GM12878 (cell line): ENCODE measurements around the gene ETDC.

Source experiments
- POLR2A ChIP-seq: IDR thresholded peaks from 2 replicates; pipeline ENCODE4 v1.6.1; 2011; ENCODE audit warnings: low read depth, mild to moderate bottlenecking, low read length
- POLR2AphosphoS5 ChIP-seq: IDR thresholded peaks from 2 replicates; pipeline ENCODE4 v1.6.1; 2011; ENCODE audit warnings: mild to moderate bottlenecking, low read length, inconsistent platforms
- YY1 ChIP-seq: IDR thresholded peaks from 2 replicates; pipeline ENCODE4 v1.6.1; 2011; ENCODE audit warnings: low read depth, mild to moderate bottlenecking, low read length

DNA sequence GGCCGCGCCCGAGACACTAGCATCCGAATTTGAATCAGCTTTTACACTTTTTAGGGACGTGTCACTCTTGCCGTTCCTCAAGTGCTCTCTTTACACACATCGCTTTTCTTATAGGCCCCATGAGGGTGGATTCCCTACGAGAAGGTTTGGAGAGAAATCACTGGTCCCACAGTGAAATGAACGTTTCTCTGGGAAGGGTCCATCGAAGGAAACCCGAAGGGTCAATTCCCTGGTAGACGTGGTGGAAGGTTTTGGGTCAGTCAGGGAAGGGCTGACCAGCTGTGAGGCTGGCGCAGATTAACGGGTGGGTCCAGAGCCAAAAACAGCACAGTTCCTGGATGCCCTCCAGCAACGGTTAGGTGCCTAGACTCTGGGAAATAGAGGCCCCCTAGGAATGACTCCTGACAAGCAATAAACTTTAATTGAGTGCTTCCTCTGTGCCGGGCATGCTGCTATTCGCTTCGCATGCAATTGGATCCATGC, 35.9 kb downstream of the ETDC start:
- TF ChIP-seq POLR2A (no peak), YY1 (no peak), POLR2AphosphoS5 (no peak)
